ENCODE results near the gene KRTAP1-5. TPM values are rescaled to one million over a fixed set of nuclear protein-coding genes. Genes with fewer than 3 reads are reported as not detected.

KRTAP1-5 gene
- total RNA-seq, 2 experiments from 2014 or later, result not detected

DNA sequence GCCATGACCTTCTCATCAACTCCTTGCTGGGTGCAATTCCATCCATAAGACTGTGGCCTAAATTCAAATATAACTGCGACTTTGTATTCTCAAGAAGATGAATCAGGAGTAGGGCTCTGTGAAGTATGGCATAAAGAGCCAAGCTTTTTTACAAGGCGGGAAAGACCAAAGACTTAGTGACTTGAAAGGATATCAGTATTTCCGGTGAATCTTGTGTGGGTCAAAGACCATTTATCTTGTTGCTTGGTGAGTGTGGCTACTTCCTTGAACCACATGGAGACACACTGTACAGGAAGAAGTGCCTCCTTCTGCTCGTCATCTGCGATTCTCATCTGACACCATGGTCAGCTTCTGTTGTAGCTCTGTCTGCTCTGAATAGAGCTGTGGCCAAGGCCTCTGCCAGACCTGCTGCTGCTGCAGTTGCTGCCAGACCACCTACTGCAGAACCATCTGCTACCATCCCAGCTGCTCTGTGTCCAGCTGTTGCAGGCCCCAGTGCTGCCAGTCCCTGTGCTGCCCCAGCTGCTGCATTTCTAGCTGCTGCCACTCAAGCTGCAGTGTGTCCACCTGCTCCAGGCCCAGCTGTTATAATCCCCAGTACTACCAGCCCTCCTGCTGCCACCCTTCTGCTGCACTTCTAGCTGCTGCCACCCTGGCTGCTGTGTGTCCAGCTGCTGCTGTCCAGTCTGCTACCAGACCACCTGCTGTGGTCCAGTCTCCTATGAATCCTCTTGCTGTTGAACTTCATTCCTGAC, 44.8 kb upstream of the KRTAP1-5 start:
- Histone ChIP-seq H3K4me2 (ENCODE audit: low read length) (no peak overlapping the region), H3K9me3 (ENCODE audit: low read length) (no peaks in the 10 kb centered on the region), H3K4me3 (ENCODE audit: low read depth, low read length, poor library complexity, severe bottlenecking) (no peak overlapping the region), H2AFZ (ENCODE audit: low read length) (no peak overlapping the region), H3K79me2 (ENCODE audit: insufficient read depth, low read depth, low read length) (no peaks in the 10 kb centered on the region), H3K27ac (ENCODE audit: low read depth, low read length, poor library complexity, severe bottlenecking) (no peak overlapping the region), H4K20me1 (ENCODE audit: insufficient read depth, low read length) (no peaks in the 10 kb centered on the region), H3K36me3 (ENCODE audit: insufficient read depth, low read length) (no peaks in the 10 kb centered on the region), H3K9me2 (ENCODE audit: insufficient read depth, low read length) (no peaks in the 10 kb centered on the region), H3K4me1 (ENCODE audit: insufficient read depth, low read length, poor library complexity, severe bottlenecking) (no peaks in the 10 kb centered on the region)
- no TSS peak for BruUV-seq (replicated peaks)
- intact Hi-C loops (cut with micrococcal nuclease; ENCODE audit: unreplicated experiment), result no loop called here
- ChIA-PET POLR2A (no interaction called here), CTCF (ENCODE audit: unreplicated experiment) (no interaction called here)
- TF ChIP-seq, protein P1, sequence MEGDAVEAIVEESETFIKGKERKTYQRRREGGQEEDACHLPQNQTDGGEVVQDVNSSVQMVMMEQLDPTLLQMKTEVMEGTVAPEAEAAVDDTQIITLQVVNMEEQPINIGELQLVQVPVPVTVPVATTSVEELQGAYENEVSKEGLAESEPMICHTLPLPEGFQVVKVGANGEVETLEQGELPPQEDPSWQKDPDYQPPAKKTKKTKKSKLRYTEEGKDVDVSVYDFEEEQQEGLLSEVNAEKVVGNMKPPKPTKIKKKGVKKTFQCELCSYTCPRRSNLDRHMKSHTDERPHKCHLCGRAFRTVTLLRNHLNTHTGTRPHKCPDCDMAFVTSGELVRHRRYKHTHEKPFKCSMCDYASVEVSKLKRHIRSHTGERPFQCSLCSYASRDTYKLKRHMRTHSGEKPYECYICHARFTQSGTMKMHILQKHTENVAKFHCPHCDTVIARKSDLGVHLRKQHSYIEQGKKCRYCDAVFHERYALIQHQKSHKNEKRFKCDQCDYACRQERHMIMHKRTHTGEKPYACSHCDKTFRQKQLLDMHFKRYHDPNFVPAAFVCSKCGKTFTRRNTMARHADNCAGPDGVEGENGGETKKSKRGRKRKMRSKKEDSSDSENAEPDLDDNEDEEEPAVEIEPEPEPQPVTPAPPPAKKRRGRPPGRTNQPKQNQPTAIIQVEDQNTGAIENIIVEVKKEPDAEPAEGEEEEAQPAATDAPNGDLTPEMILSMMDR (conservative IDR thresholded peaks at IDR 0.05; ENCODE audit: low read length), result no peak
- no peak for TF ChIP-seq EZH2phosphoT487 (IDR thresholded peaks at IDR 0.05; ENCODE audit: borderline replicate concordance, low read depth, low read length)
- DNase-seq (ENCODE audit: low spot score), result no peak

DNA sequence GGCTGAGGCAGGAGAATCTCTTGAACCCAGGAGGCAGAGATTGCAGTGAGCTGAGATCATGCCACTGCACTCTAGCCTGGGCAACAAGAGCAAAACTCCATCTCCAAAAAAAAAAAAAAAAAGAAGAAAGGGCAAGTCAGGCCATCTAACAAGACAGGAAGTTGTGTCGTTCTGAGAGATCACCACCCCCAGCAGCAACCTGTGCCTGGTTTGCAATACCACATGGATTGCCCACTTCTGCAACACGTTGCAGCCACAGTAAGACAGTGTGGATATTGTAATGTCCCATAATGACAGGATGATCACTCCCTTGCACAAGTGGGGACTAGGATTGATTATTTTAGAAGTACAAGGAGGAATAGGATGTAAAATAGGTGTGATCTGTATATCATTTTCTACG, 42.0 kb upstream of the KRTAP1-5 start:
- Histone ChIP-seq H3K79me2 (ENCODE audit: insufficient read depth, low read depth, low read length) (no peaks in the 10 kb centered on the region), H3K9me3 (ENCODE audit: low read length) (no peaks in the 10 kb centered on the region), H3K4me3 (ENCODE audit: low read depth, low read length, poor library complexity, severe bottlenecking) (no peak overlapping the region), H3K36me3 (ENCODE audit: insufficient read depth, low read length) (no peaks in the 10 kb centered on the region), H4K20me1 (ENCODE audit: insufficient read depth, low read length) (no peaks in the 10 kb centered on the region), H3K4me1 (ENCODE audit: insufficient read depth, low read length, poor library complexity, severe bottlenecking) (no peaks in the 10 kb centered on the region), H3K9me2 (ENCODE audit: insufficient read depth, low read length) (no peaks in the 10 kb centered on the region), H3K4me2 (ENCODE audit: low read length) (no peak overlapping the region), H2AFZ (ENCODE audit: low read length) (no peak overlapping the region), H3K27ac (ENCODE audit: low read depth, low read length, poor library complexity, severe bottlenecking) (no peak overlapping the region)
- no TSS peak for BruUV-seq (replicated peaks)
- no peak for DNase-seq (ENCODE audit: low spot score)
- ChIA-PET POLR2A (no interaction called here), CTCF (ENCODE audit: unreplicated experiment) (no interaction called here)
- intact Hi-C loops (cut with micrococcal nuclease; ENCODE audit: unreplicated experiment), result no loop called here
- no peak for TF ChIP-seq EZH2phosphoT487 (IDR thresholded peaks at IDR 0.05; ENCODE audit: borderline replicate concordance, low read depth, low read length)
- TF ChIP-seq, protein P1 (conservative IDR thresholded peaks at IDR 0.05; ENCODE audit: low read length), result no peak

DNA sequence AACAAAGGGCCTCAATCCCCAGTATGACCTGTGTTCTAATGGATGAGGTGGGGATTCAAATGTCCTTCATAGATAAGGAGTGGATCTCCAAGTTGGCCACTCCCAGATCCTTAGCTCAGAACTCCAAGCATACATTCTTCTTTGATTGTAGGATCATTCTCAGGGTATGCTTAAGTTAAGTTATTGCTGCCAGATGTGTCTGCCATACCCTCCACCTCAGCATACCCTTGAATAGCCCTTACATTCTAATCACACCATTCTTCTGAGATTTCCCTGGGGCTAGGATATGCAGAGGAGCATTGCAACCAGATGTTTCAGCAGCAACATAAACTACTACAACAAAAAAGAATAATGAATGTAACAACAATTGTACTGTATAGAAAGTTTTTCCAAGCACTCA, 40.3 kb upstream of the KRTAP1-5 start:
- TF ChIP-seq EZH2phosphoT487 (IDR thresholded peaks at IDR 0.05; ENCODE audit: borderline replicate concordance, low read depth, low read length), result no peak
- TF ChIP-seq, protein P1 (conservative IDR thresholded peaks at IDR 0.05; ENCODE audit: low read length), result no peak
- no peak overlapping the region for H3K27ac ChIP-seq (ENCODE audit: low read depth, low read length, poor library complexity, severe bottlenecking)
- H3K9me3 ChIP-seq (ENCODE audit: low read length), result no peaks in the 10 kb centered on the region

More for the DNA sequence above, 40.3 kb upstream of the KRTAP1-5 start:
- Histone ChIP-seq H4K20me1 (ENCODE audit: insufficient read depth, low read length) (no peaks in the 10 kb centered on the region), H2AFZ (ENCODE audit: low read length) (no peak overlapping the region), H3K9me2 (ENCODE audit: insufficient read depth, low read length) (no peaks in the 10 kb centered on the region), H3K36me3 (ENCODE audit: insufficient read depth, low read length) (no peaks in the 10 kb centered on the region), H3K4me3 (ENCODE audit: low read depth, low read length, poor library complexity, severe bottlenecking) (no peak overlapping the region), H3K4me1 (ENCODE audit: insufficient read depth, low read length, poor library complexity, severe bottlenecking) (no peaks in the 10 kb centered on the region), H3K79me2 (ENCODE audit: insufficient read depth, low read depth, low read length) (no peaks in the 10 kb centered on the region), H3K4me2 (ENCODE audit: low read length) (no peak overlapping the region)
- no TSS peak for BruUV-seq (replicated peaks)
- ChIA-PET CTCF (ENCODE audit: unreplicated experiment) (no interaction called here), POLR2A (no interaction called here)
- intact Hi-C loops (cut with micrococcal nuclease; ENCODE audit: unreplicated experiment), result no loop called here
- no peak for DNase-seq (ENCODE audit: low spot score)
